WTC11 (cell line): ENCODE measurements around the gene SMIM17. TPM values are rescaled to one million over a fixed set of nuclear protein-coding genes. Genes with fewer than 3 reads are reported as not detected.

Experiments
- ATAC-seq: fragments of 200-7000 bp; cut with Tn5 transposase; 2 replicates; pipeline ENCODE4 v1.10.0; 2021; ENCODE audit warnings: mild to moderate bottlenecking, moderate library complexity
- CTCF ChIA-PET: fragments of 300-600 bp; sonication (Branson Sonifier 250); formaldehyde crosslinking; loops from one replicate; lab custom pipeline; 2021; ENCODE audit warnings: antibody characterized with exemption; lab: Charles Lee
- POLR2A ChIA-PET: fragments of 350-600 bp; sonication (Branson Sonifier 250); formaldehyde crosslinking; loops from one replicate; lab custom pipeline; 2021; ENCODE audit warnings: antibody characterized with exemption; lab: Charles Lee
- DNase-seq: peaks from one replicate; pipeline ENCODE4 v3.0.0; 2021; ENCODE audit warnings: low spot score
- H3K27ac Mint-ChIP-seq: 2 replicates; pipeline ENCODE4 v1.8.0; 2021; ENCODE audit warnings: mixed read lengths
- H3K27me3 Mint-ChIP-seq: 2 replicates; pipeline ENCODE4 v1.8.0; 2021; ENCODE audit warnings: low read depth, mild to moderate bottlenecking, moderate library complexity, mixed read lengths
- H3K36me3 Mint-ChIP-seq: 2 replicates; pipeline ENCODE4 v1.8.0; 2021; ENCODE audit warnings: mixed read lengths
- H3K4me1 Mint-ChIP-seq: 2 replicates; pipeline ENCODE4 v1.8.0; 2022; ENCODE audit warnings: mixed read lengths
- H3K4me3 Mint-ChIP-seq: 2 replicates; pipeline ENCODE4 v1.8.0; 2021; ENCODE audit warnings: mild to moderate bottlenecking, moderate library complexity, mixed read lengths
- H3K9me3 Mint-ChIP-seq: 2 replicates; pipeline ENCODE4 v1.8.0; 2021; ENCODE audit warnings: mixed read lengths
- AFF4 ChIP-seq: sonication (generic); formaldehyde crosslinking; IDR thresholded peaks from 2 replicates; pipeline ENCODE4 v1.8.1; 2023; ENCODE audit warnings: mild to moderate bottlenecking, missing genetic modification reagents, borderline replicate concordance
- AR ChIP-seq: fragments of 250-450 bp; sonication (Bioruptor Pico); IDR thresholded peaks from 2 replicates; pipeline ENCODE4 v1.9.0; 2021; ENCODE audit warnings: mild to moderate bottlenecking
- FOXJ3 ChIP-seq: sonication (generic); formaldehyde crosslinking; IDR thresholded peaks from 2 replicates; pipeline ENCODE4 v1.9.0; 2021; ENCODE audit warnings: missing genetic modification reagents, mild to moderate bottlenecking, borderline replicate concordance
- FOXK1 ChIP-seq: sonication (generic); formaldehyde crosslinking; IDR thresholded peaks from 2 replicates; pipeline ENCODE4 v1.8.0; 2022; ENCODE audit warnings: mild to moderate bottlenecking, moderate library complexity, missing genetic modification reagents
- NFYB ChIP-seq: sonication (generic); formaldehyde crosslinking; conservative IDR thresholded peaks from 2 replicates; pipeline ENCODE4 v1.8.0; 2022; ENCODE audit warnings: low read depth, missing genetic modification reagents
- SOX15 ChIP-seq: fragments of 250-450 bp; sonication (Bioruptor Pico); IDR thresholded peaks from 2 replicates; pipeline ENCODE4 v1.9.0; 2021; ENCODE audit warnings: mild to moderate bottlenecking
- TEAD1 ChIP-seq: sonication (generic); formaldehyde crosslinking; IDR thresholded peaks from 2 replicates; pipeline ENCODE4 v1.8.0; 2022; ENCODE audit warnings: mild to moderate bottlenecking, missing genetic modification reagents
- TEAD4 ChIP-seq: sonication (generic); formaldehyde crosslinking; IDR thresholded peaks from 2 replicates; pipeline ENCODE4 v1.8.0; 2022; ENCODE audit warnings: mild to moderate bottlenecking, missing genetic modification reagents
- ZNF532 ChIP-seq: fragments of 250-450 bp; sonication (Bioruptor Pico); IDR thresholded peaks from 2 replicates; pipeline ENCODE4 v1.9.0; 2021; ENCODE audit warnings: mild to moderate bottlenecking, borderline replicate concordance
- total RNA-seq: library from RNA; stranded (reverse); gene quantifications from 3 replicates; pipeline ENCODE4 v1.2.3, GENCODE V29; 2021
- TF ChIP-seq, protein P1 (sequence below): fragments of 250-450 bp; sonication (Bioruptor Pico); IDR thresholded peaks from 2 replicates; pipeline ENCODE4 v1.9.0; 2021; ENCODE audit warnings: mild to moderate bottlenecking
- TF ChIP-seq, protein P2 (sequence below): fragments of 250-450 bp; sonication (Bioruptor Pico); IDR thresholded peaks from 2 replicates; pipeline ENCODE4 v1.8.0; 2021; ENCODE audit warnings: mild to moderate bottlenecking

Gene SMIM17
- total RNA-seq, 1 experiment from 2014 or later: 0.15 TPM

DNA sequence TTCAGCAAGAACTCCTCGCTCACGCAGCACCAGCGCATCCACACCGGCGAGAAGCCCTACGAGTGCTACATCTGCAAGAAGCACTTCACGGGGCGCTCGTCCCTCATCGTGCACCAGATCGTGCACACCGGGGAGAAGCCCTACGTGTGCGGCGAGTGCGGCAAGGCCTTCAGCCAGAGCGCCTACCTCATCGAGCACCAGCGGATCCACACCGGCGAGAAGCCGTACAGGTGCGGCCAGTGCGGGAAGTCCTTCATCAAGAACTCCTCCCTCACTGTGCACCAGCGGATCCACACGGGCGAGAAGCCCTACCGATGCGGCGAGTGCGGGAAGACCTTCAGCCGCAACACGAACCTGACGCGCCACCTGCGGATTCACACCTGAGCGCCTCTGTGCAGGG, 20.6 kb upstream of the SMIM17 start (continued):
- TF ChIP-seq AFF4 (CRISPR knock-in tag) (no peak), NFYB (CRISPR knock-in tag) (no peak)
- TF ChIP-seq, protein P1, sequence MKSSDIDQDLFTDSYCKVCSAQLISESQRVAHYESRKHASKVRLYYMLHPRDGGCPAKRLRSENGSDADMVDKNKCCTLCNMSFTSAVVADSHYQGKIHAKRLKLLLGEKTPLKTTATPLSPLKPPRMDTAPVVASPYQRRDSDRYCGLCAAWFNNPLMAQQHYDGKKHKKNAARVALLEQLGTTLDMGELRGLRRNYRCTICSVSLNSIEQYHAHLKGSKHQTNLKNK (CRISPR knock-in tag): no peak

DNA sequence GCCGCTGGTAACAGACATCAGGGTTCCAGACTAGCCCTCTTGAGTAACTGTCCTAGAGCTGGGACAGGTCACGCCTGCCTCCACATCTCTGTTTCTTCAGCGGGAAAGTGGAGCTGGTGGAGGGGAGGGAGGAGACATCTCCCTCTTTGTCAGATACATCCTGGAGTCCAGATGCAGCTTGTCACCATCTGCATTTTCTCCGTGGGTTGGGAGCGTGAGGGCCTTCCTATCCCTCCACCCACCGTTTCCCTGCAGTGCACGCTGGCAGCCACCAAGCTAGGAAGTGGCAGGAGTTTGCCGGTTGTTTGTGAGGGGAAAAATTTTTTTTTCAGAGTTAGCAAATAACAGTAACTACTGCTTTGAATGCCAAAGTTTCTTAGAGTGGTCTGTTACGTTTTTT, 20.0 kb upstream of the SMIM17 start:
- peaks cover 6% of the 10 kb centered on the region; the same call in 1 of the 2 replicates for H3K27me3 Mint-ChIP-seq
- ATAC-seq: no peak
- no peak for DNase-seq
- no peak overlapping the region for H3K4me3 Mint-ChIP-seq
- H3K9me3 Mint-ChIP-seq: peaks cover 56% of the 10 kb centered on the region
- no peak overlapping the region for H3K27ac Mint-ChIP-seq
- CTCF ChIA-PET: no interaction called here
- TF ChIP-seq, protein P2, sequence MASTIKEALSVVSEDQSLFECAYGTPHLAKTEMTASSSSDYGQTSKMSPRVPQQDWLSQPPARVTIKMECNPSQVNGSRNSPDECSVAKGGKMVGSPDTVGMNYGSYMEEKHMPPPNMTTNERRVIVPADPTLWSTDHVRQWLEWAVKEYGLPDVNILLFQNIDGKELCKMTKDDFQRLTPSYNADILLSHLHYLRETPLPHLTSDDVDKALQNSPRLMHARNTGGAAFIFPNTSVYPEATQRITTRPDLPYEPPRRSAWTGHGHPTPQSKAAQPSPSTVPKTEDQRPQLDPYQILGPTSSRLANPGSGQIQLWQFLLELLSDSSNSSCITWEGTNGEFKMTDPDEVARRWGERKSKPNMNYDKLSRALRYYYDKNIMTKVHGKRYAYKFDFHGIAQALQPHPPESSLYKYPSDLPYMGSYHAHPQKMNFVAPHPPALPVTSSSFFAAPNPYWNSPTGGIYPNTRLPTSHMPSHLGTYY: no peak
- no peak for TF ChIP-seq AFF4 (CRISPR knock-in tag)
- no peak for TF ChIP-seq SOX15 (CRISPR knock-in tag)
- TF ChIP-seq AR (CRISPR knock-in tag): no peak
- no peak for TF ChIP-seq FOXJ3 (CRISPR knock-in tag)
- no peak for TF ChIP-seq TEAD1 (CRISPR knock-in tag)
- no peak for TF ChIP-seq FOXK1 (CRISPR knock-in tag)
- TF ChIP-seq ZNF532: no peak
- TF ChIP-seq TEAD4 (CRISPR knock-in tag): no peak
- TF ChIP-seq, all 79 proteins: peak for 0
- peaks cover 78% of the 10 kb centered on the region for H3K36me3 Mint-ChIP-seq
- no peaks in the 10 kb centered on the region for H3K4me1 Mint-ChIP-seq
- POLR2A ChIA-PET: no interaction called here
